ENCODE data around the gene CCDC169. TPM values are rescaled to one million over a fixed set of nuclear protein-coding genes. Genes with fewer than 3 reads are reported as not detected.

Gene CCDC169
- total RNA-seq, 1 experiment from 2014 or later: not detected

GRCh38 chr13:36313047-36313969, 15.7 kb upstream of the CCDC169 start:
- H3K9me3 ChIP-seq (ENCODE audit: control insufficient read depth in 1 of 2, insufficient read depth in 1 of 2, low read depth in 1 of 2, low read length in 2 of 2): peaks cover 0 to 4% of the 10 kb centered on the region in 2 experiments; a peak in 1 of 4 replicates
- BruUV-seq (replicated peaks): no TSS peak
- H3K4me1 ChIP-seq (ENCODE audit: control insufficient read depth in 1 of 2, insufficient read depth in 2 of 2, low read length in 2 of 2): no peaks in the 10 kb centered on the region
- no peak overlapping the region for H3K4me2 ChIP-seq (ENCODE audit: low read length)
- no peak for TF ChIP-seq POLR2AphosphoS5 (IDR thresholded peaks at IDR 0.05; ENCODE audit: low read depth, low read length)
- TF ChIP-seq SIN3A (IDR thresholded peaks at IDR 0.05; ENCODE audit: low read depth): no peak
- TF ChIP-seq EZH2 (IDR thresholded peaks at IDR 0.05): no peak
- TF ChIP-seq EGR1 (IDR thresholded peaks at IDR 0.05; ENCODE audit: low read depth): no peak
- no peak for TF ChIP-seq REST (IDR thresholded peaks at IDR 0.05; ENCODE audit: low read depth)
- TF ChIP-seq SRF (IDR thresholded peaks at IDR 0.05; ENCODE audit: low read depth): no peak
- TF ChIP-seq YY1 (IDR thresholded peaks at IDR 0.05; ENCODE audit: extremely low read depth, insufficient replicate concordance, low read depth, low read length): no peak
- no peak for TF ChIP-seq CEBPB (IDR thresholded peaks at IDR 0.05; ENCODE audit: low read depth)
- no peak for TF ChIP-seq ZBTB33 (IDR thresholded peaks at IDR 0.05; ENCODE audit: extremely low read depth, insufficient replicate concordance, low read length)
- TF ChIP-seq EZH2phosphoT487 (IDR thresholded peaks at IDR 0.05; ENCODE audit: borderline replicate concordance): no peak
- no peak for TF ChIP-seq TCF7L2 (IDR thresholded peaks at IDR 0.05; ENCODE audit: borderline replicate concordance, extremely low read depth, insufficient read depth, insufficient read length)
- TF ChIP-seq FOSL1 (IDR thresholded peaks at IDR 0.05; ENCODE audit: low read depth): no peak
- TF ChIP-seq SP1 (IDR thresholded peaks at IDR 0.05; ENCODE audit: low read depth): no peak
- TF ChIP-seq JUND (IDR thresholded peaks at IDR 0.05): no peak
- no peak for TF ChIP-seq RAD21 (IDR thresholded peaks at IDR 0.05; ENCODE audit: low read depth)
- no peaks in the 10 kb centered on the region for H3K36me3 ChIP-seq (ENCODE audit: control insufficient read depth in 1 of 2, insufficient read depth in 2 of 2, low read length in 2 of 2)
- no peaks in the 10 kb centered on the region for H3K9me2 ChIP-seq (ENCODE audit: insufficient read depth)
- RAD21 ChIA-PET (ENCODE audit: low non-redundant PET in 1 of 2, low total read pairs in 2 of 2, uncharacterized antibody in 2 of 2, unreplicated experiment in 2 of 2): no interaction called here
- POLR2A ChIA-PET: no interaction called here
- CTCF ChIA-PET: no interaction called here
- no peaks in the 10 kb centered on the region for H3K27me3 ChIP-seq (ENCODE audit: insufficient read depth, low read length)
- intact Hi-C loops (cut with micrococcal nuclease): no loop called here
- H2AFZ ChIP-seq (ENCODE audit: low read depth, low read length, poor library complexity, severe bottlenecking): no peak overlapping the region
- ATAC-seq (no peak), DNase-seq (ENCODE audit: low read depth, low spot score) (no peak)
- H3K27ac ChIP-seq (ENCODE audit: low read depth, low read length): no peak overlapping the region
- no peak overlapping the region for H3K9ac ChIP-seq (ENCODE audit: low read length)
- no peak overlapping the region for H3K4me3 ChIP-seq (replicated peaks in 1 of 2; ENCODE audit: low read depth in 1 of 2, low read length in 2 of 2)
- H4K20me1 ChIP-seq (ENCODE audit: insufficient read depth): no peaks in the 10 kb centered on the region
- no peaks in the 10 kb centered on the region for H3K79me2 ChIP-seq (ENCODE audit: insufficient read depth, low read length)
